ENCODE results near the gene DDX4. TPM values are rescaled to one million over a fixed set of nuclear protein-coding genes. Genes with fewer than 3 reads are reported as not detected.
A peak's percentile ranks its signal among the peaks of the same experiment; 100 is the strongest.

Gene DDX4
- total and polyA plus RNA-seq, 5 donors from 2014 or later: not detected

DNA sequence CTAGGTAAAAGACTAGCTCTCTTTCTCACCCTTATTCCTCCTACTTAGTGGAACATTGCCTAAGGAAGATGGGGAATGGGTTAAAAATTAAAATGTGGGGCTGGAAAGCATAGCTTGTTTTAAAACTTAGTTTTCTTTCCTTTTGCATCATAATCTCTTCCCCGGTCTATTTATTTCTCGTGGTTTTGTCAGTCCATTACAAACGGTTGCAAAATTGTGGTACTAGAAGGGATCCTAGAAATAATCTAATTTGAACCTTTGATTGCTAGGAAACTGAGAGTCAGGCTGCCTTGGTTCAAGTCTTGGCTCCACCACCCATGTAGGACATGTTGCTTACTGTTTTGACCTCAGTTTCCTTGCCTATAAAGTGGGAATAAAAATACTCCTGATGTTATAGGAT, 114.6 kb downstream of the DDX4 start:
- H3K9me3 Mint-ChIP-seq: peaks cover 0 to 5% (median 0%) of the 10 kb centered on the region in 7 donors
- H3K4me3 Mint-ChIP-seq: no peak overlapping the region
- Histone ChIP-seq H3K36me3 (ENCODE audit: control insufficient read depth, insufficient read depth, low read length) (no peaks in the 10 kb centered on the region), H3K4me1 (ENCODE audit: control insufficient read depth, insufficient read depth, low read length, poor library complexity, severe bottlenecking) (no peaks in the 10 kb centered on the region), H3K4me3 (ENCODE audit: low read depth, low read length) (no peak overlapping the region), H3K9me3 (ENCODE audit: control insufficient read depth in 2 of 2, low read length in 2 of 2) (no peaks in the 10 kb centered on the region), H3K27me3 (ENCODE audit: control insufficient read depth, insufficient read depth, low read length) (peaks cover 10% of the 10 kb centered on the region), H3K27ac (ENCODE audit: insufficient read depth, low read length, poor library complexity, severe bottlenecking) (no peak overlapping the region)
- H3K27me3 Mint-ChIP-seq: peaks cover 43% of the 10 kb centered on the region
- no peak for DNase-seq
- H3K36me3 Mint-ChIP-seq: no peaks in the 10 kb centered on the region
- H3K4me1 Mint-ChIP-seq: peaks cover 11 to 24% (median 17%) of the 10 kb centered on the region in 4 donors
- no peak for ATAC-seq (ENCODE audit: low read depth in 2 of 2)
- no peak overlapping the region for H3K27ac Mint-ChIP-seq

- Histone ChIP-seq H3K27me3 (ENCODE audit: control insufficient read depth, insufficient read depth, low read length) (peaks cover 10% of the 10 kb centered on the region), H3K4me1 (ENCODE audit: control insufficient read depth, insufficient read depth, low read length, poor library complexity, severe bottlenecking) (no peaks in the 10 kb centered on the region), H3K27ac (ENCODE audit: insufficient read depth, low read length, poor library complexity, severe bottlenecking) (no peak overlapping the region), H3K36me3 (ENCODE audit: control insufficient read depth, insufficient read depth, low read length) (no peaks in the 10 kb centered on the region), H3K4me3 (ENCODE audit: low read depth, low read length) (no peak overlapping the region), H3K9me3 (ENCODE audit: control insufficient read depth in 2 of 2, low read length in 2 of 2) (no peaks in the 10 kb centered on the region)
- Mint-ChIP-seq H3K4me3 (no peak overlapping the region), H3K27ac (no peak overlapping the region), H3K36me3 (no peaks in the 10 kb centered on the region), H3K27me3 (peaks cover 37% of the 10 kb centered on the region), H3K4me1 (peaks cover 11 to 26% (median 18%) of the 10 kb centered on the region in 4 donors), H3K9me3 (peaks cover 0 to 5% (median 0%) of the 10 kb centered on the region in 7 donors)
- DNase-seq: no peak
- no peak for ATAC-seq (ENCODE audit: low read depth in 2 of 2)
These were observed 115.3 kb downstream of the DDX4 start for GRCh38 chr5:55853041-55853670.

- no peak overlapping the region for H3K27ac ChIP-seq (ENCODE audit: insufficient read depth, low read length, poor library complexity, severe bottlenecking)
- H3K9me3 ChIP-seq (ENCODE audit: control insufficient read depth in 2 of 2, low read length in 2 of 2): no peaks in the 10 kb centered on the region
- peaks cover 10% of the 10 kb centered on the region for H3K27me3 ChIP-seq (ENCODE audit: control insufficient read depth, insufficient read depth, low read length)
- H3K27ac Mint-ChIP-seq: no peak overlapping the region
- DNase-seq (no peak), ATAC-seq (ENCODE audit: low read depth in 2 of 2) (no peak)
- no peaks in the 10 kb centered on the region for H3K36me3 Mint-ChIP-seq
- peaks cover 0 to 4% (median 0%) of the 10 kb centered on the region in 7 donors for H3K9me3 Mint-ChIP-seq
- H3K4me3 Mint-ChIP-seq: no peak overlapping the region
- H3K4me3 ChIP-seq (ENCODE audit: low read depth, low read length): no peak overlapping the region
- no peaks in the 10 kb centered on the region for H3K36me3 ChIP-seq (ENCODE audit: control insufficient read depth, insufficient read depth, low read length)
- peaks cover 11 to 26% (median 18%) of the 10 kb centered on the region in 4 donors for H3K4me1 Mint-ChIP-seq
- H3K27me3 Mint-ChIP-seq: peaks cover 42% of the 10 kb centered on the region
- H3K4me1 ChIP-seq (ENCODE audit: control insufficient read depth, insufficient read depth, low read length, poor library complexity, severe bottlenecking): no peaks in the 10 kb centered on the region
These were observed 116.0 kb downstream of the DDX4 start for GRCh38 chr5:55853818-55854217.

GRCh38 chr5:55855509-55855908, 117.6 kb downstream of the DDX4 start:
- H3K36me3 ChIP-seq (ENCODE audit: control insufficient read depth, insufficient read depth, low read length): no peaks in the 10 kb centered on the region
- ATAC-seq (ENCODE audit: low read depth in 2 of 2): peak in 1 of 2 donors; percentile 34

GRCh38 chr5:55856516-55857246, 118.8 kb downstream of the DDX4 start:
- Histone ChIP-seq H3K4me3 (ENCODE audit: low read depth, low read length) (no peak overlapping the region), H3K36me3 (ENCODE audit: control insufficient read depth, insufficient read depth, low read length) (no peaks in the 10 kb centered on the region), H3K9me3 (ENCODE audit: control insufficient read depth in 2 of 2, low read length in 2 of 2) (no peaks in the 10 kb centered on the region), H3K27me3 (ENCODE audit: control insufficient read depth, insufficient read depth, low read length) (peaks cover 4% of the 10 kb centered on the region), H3K4me1 (ENCODE audit: control insufficient read depth, insufficient read depth, low read length, poor library complexity, severe bottlenecking) (no peaks in the 10 kb centered on the region), H3K27ac (ENCODE audit: insufficient read depth, low read length, poor library complexity, severe bottlenecking) (no peak overlapping the region)
- H3K36me3 Mint-ChIP-seq: no peaks in the 10 kb centered on the region
- H3K4me3 Mint-ChIP-seq: peak overlapping the region in 1 of 4 donors; percentile 10
- H3K27me3 Mint-ChIP-seq: peaks cover 29% of the 10 kb centered on the region
- peaks cover 11 to 26% (median 18%) of the 10 kb centered on the region in 4 donors for H3K4me1 Mint-ChIP-seq
- peaks cover 0 to 6% (median 0%) of the 10 kb centered on the region in 7 donors for H3K9me3 Mint-ChIP-seq
- H3K27ac Mint-ChIP-seq: no peak overlapping the region
- peak in 2 of 3 donors; percentile 1 to 48 for DNase-seq
- peak; percentile 42 to 52 for ATAC-seq (ENCODE audit: low read depth in 2 of 2)

More at GRCh38 chr5:55855509-55855908, 117.6 kb downstream of the DDX4 start:
- H3K4me1 ChIP-seq (ENCODE audit: control insufficient read depth, insufficient read depth, low read length, poor library complexity, severe bottlenecking): no peaks in the 10 kb centered on the region
- Mint-ChIP-seq H3K27me3 (peaks cover 38% of the 10 kb centered on the region), H3K4me1 (peaks cover 11 to 26% (median 18%) of the 10 kb centered on the region in 4 donors), H3K4me3 (no peak overlapping the region), H3K27ac (peak overlapping the region in 1 of 3 donors; percentile 21), H3K36me3 (no peaks in the 10 kb centered on the region), H3K9me3 (peaks cover 0 to 2% (median 0%) of the 10 kb centered on the region in 7 donors)
- no peak overlapping the region for H3K4me3 ChIP-seq (ENCODE audit: low read depth, low read length)
- H3K27me3 ChIP-seq (ENCODE audit: control insufficient read depth, insufficient read depth, low read length): peaks cover 10% of the 10 kb centered on the region
- no peak overlapping the region for H3K27ac ChIP-seq (ENCODE audit: insufficient read depth, low read length, poor library complexity, severe bottlenecking)
- H3K9me3 ChIP-seq (ENCODE audit: control insufficient read depth in 2 of 2, low read length in 2 of 2): no peaks in the 10 kb centered on the region
- DNase-seq: peak in 1 of 3 donors; percentile 33

GRCh38 chr5:55857247-55857640, 119.4 kb downstream of the DDX4 start:
- Mint-ChIP-seq H3K4me1 (peaks cover 11 to 26% (median 18%) of the 10 kb centered on the region in 4 donors), H3K4me3 (no peak overlapping the region)
- no peak overlapping the region for H3K27ac ChIP-seq (ENCODE audit: insufficient read depth, low read length, poor library complexity, severe bottlenecking)

DNA sequence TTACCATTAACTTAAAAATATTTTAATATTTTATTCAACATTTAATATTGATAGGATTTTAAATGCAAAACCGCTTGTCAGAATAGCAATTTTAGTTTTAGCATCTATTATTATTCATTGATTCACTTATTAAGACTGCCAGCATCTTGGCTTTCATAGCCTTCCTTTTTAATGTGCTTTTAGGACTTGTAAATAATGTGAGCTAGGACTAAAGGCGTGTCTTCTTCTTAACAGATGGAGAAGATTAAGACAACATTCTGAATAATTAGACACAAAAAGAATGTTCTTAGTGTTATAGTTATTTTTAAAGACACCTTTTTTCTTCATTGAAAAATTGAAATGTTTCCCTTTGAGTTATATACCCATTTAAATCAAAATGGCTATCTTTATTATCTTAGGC, 120.2 kb downstream of the DDX4 start:
- Histone ChIP-seq H3K27ac (ENCODE audit: insufficient read depth, low read length, poor library complexity, severe bottlenecking) (no peak overlapping the region), H3K4me3 (ENCODE audit: low read depth, low read length) (no peak overlapping the region), H3K27me3 (ENCODE audit: control insufficient read depth, insufficient read depth, low read length) (peaks cover 3% of the 10 kb centered on the region), H3K9me3 (ENCODE audit: control insufficient read depth in 2 of 2, low read length in 2 of 2) (no peaks in the 10 kb centered on the region), H3K4me1 (ENCODE audit: control insufficient read depth, insufficient read depth, low read length, poor library complexity, severe bottlenecking) (no peaks in the 10 kb centered on the region), H3K36me3 (ENCODE audit: control insufficient read depth, insufficient read depth, low read length) (no peaks in the 10 kb centered on the region)
- H3K27ac Mint-ChIP-seq: no peak overlapping the region
- H3K9me3 Mint-ChIP-seq: peaks cover 0 to 6% (median 0%) of the 10 kb centered on the region in 7 donors
- H3K4me1 Mint-ChIP-seq: peaks cover 11 to 26% (median 18%) of the 10 kb centered on the region in 4 donors
- H3K27me3 Mint-ChIP-seq: peaks cover 23% of the 10 kb centered on the region
- no peak for DNase-seq
- no peak for ATAC-seq (ENCODE audit: low read depth in 2 of 2)
- no peaks in the 10 kb centered on the region for H3K36me3 Mint-ChIP-seq
- no peak overlapping the region for H3K4me3 Mint-ChIP-seq

More at GRCh38 chr5:55857247-55857640, 119.4 kb downstream of the DDX4 start:
- Histone ChIP-seq H3K4me3 (ENCODE audit: low read depth, low read length) (no peak overlapping the region), H3K9me3 (ENCODE audit: control insufficient read depth in 2 of 2, low read length in 2 of 2) (no peaks in the 10 kb centered on the region), H3K36me3 (ENCODE audit: control insufficient read depth, insufficient read depth, low read length) (no peaks in the 10 kb centered on the region), H3K27me3 (ENCODE audit: control insufficient read depth, insufficient read depth, low read length) (peaks cover 4% of the 10 kb centered on the region), H3K4me1 (ENCODE audit: control insufficient read depth, insufficient read depth, low read length, poor library complexity, severe bottlenecking) (no peaks in the 10 kb centered on the region)
- H3K27me3 Mint-ChIP-seq: peaks cover 26% of the 10 kb centered on the region
- no peak overlapping the region for H3K27ac Mint-ChIP-seq
- ATAC-seq (ENCODE audit: low read depth in 2 of 2) (no peak), DNase-seq (no peak)
- peaks cover 0 to 6% (median 0%) of the 10 kb centered on the region in 7 donors for H3K9me3 Mint-ChIP-seq
- H3K36me3 Mint-ChIP-seq: no peaks in the 10 kb centered on the region
